ENCODE measurements around the gene SLK.

DNA sequence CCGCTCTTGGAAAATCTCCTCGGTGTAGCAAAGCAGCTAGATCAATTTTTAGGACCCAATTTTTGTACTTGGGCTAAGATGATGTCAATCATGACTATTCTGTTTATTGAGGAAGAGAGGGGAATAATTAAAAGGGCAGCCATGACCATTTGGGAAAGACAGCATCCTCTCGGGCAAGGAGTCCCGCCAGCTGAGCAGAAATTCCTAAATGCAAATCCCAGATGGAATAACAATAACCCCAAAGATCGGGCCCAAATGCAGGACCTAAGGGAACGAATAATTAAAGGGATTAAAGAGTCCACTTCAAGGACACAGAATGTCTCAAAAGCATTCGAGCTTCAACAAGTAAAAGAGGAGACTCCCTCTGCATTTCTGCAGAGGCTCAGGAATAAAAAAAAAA is 100.0 kb downstream of the SLK start:
- TF ChIP-seq POLR2A (IDR thresholded peaks at IDR 0.05; ENCODE audit: low read length) (no peak), GATA1 (IDR thresholded peaks at IDR 0.05; ENCODE audit: low read depth, low read length) (no peak)
